HepG2 (cell line): ENCODE measurements around the gene MVP. TPM values are rescaled to one million over a fixed set of nuclear protein-coding genes. Genes with fewer than 3 reads are reported as not detected.

Experiments used
- ATAC-seq: fragments of 200-7000 bp; cut with Tn5 transposase; 3 replicates; pipeline ENCODE4 v1.9.1; 2020; ENCODE audit warnings: mild to moderate bottlenecking, moderate library complexity
- BruUV-seq: library from RNA; stranded (reverse); fragments of 400-500 nt; replicated peaks from 2 replicates; lab custom pipeline; 2021; lab: Mats Ljungman, UMichigan
- CTCF ChIA-PET: fragments of 300-600 bp; formaldehyde crosslinking; extraction: SDS; loops from one replicate; lab custom pipeline; 2021; ENCODE audit warnings: low total read pairs, inconsistent platforms, low intra/inter-chr PET ratio; lab: Yijun Ruan, JAX
- POLR2A ChIA-PET: fragments of 350-600 bp; sonication (Branson Sonifier 250); formaldehyde crosslinking; loops from one replicate; lab custom pipeline; 2020; ENCODE audit warnings: antibody characterized with exemption, inconsistent platforms; lab: Yijun Ruan, JAX
- DNase-seq: peaks from one replicate; pipeline ENCODE4 v3.0.0-alpha.2; 2015; ENCODE audit warnings: low spot score
- FAIRE-seq: peaks from 3 replicates; lab custom pipeline; 2011; peaks lifted over from hg19 to GRCh38; lab: Jason Lieb, UNC
- H2AFZ ChIP-seq: one replicate; pipeline ENCODE4 v1.6.1; 2011; ENCODE audit warnings: low read length, inconsistent platforms
- H3K27ac ChIP-seq: fragments of 300-600 bp; 3 replicates; pipeline ENCODE4 v1.8.0; 2011; ENCODE audit warnings: mixed run types, mild to moderate bottlenecking, mixed read lengths, low read length, inconsistent platforms; ENCODE audit not compliant: insufficient read depth; ENCODE audit errors: extremely low read length
- H3K27me3 ChIP-seq, 2 experiments: fragments of 200-600 bp in 1 of 2; 2 replicates in 1 of 2; 3 replicates in 1 of 2; pipeline versions ENCODE4 v1.6.0 to v1.8.0; 2011; ENCODE audit warnings: low read length in 2 of 2, mild to moderate bottlenecking in 2 of 2, moderate library complexity in 2 of 2, inconsistent platforms in 1 of 2; ENCODE audit not compliant: insufficient read depth in 2 of 2, control insufficient read depth in 1 of 2
- H3K36me3 ChIP-seq, 2 experiments: fragments of 200-600 bp in 1 of 2; replicated peaks in 1 of 2; 2 replicates in 1 of 2; 3 replicates in 1 of 2; pipeline versions ENCODE4 v1.5.1 to v1.8.0; 2011; ENCODE audit warnings: low read length in 2 of 2, inconsistent platforms in 1 of 2; ENCODE audit not compliant: insufficient read depth in 2 of 2, control insufficient read depth in 1 of 2
- H3K4me1 ChIP-seq: 2 replicates; pipeline ENCODE4 v1.5.1; 2012; ENCODE audit warnings: low read length, inconsistent platforms; ENCODE audit not compliant: insufficient read depth
- H3K4me2 ChIP-seq: 2 replicates; pipeline ENCODE4 v1.6.0; 2011; ENCODE audit warnings: low read depth, low read length, inconsistent platforms
- H3K4me3 ChIP-seq, 3 experiments: fragments of 200-600 bp in 1 of 3; sonication (generic), shearing (Covaris generic) in 1 of 3; replicated peaks in 1 of 3; 2 replicates each; pipeline ENCODE4 v1.5.1; 2011 to 2016; ENCODE audit warnings: low read length in 3 of 3, inconsistent platforms in 2 of 3, low read depth in 2 of 3, mild to moderate bottlenecking in 2 of 3, control low read depth in 1 of 3, mixed read lengths in 1 of 3; ENCODE audit not compliant: insufficient read depth in 1 of 3
- H3K79me2 ChIP-seq: one replicate; pipeline ENCODE4 v1.6.1; 2011; ENCODE audit warnings: low read length, inconsistent platforms; ENCODE audit not compliant: insufficient read depth
- H3K9ac ChIP-seq: 2 replicates; pipeline ENCODE4 v1.6.0; 2011; ENCODE audit warnings: mild to moderate bottlenecking, low read depth, low read length, inconsistent platforms; ENCODE audit not compliant: insufficient read depth
- H3K9me3 ChIP-seq: 2 replicates; pipeline ENCODE4 v1.5.1; 2012; ENCODE audit warnings: mild to moderate bottlenecking, low read length
- H4K20me1 ChIP-seq: 2 replicates; pipeline ENCODE4 v1.6.0; 2011; ENCODE audit warnings: inconsistent platforms, mild to moderate bottlenecking, low read length, moderate library complexity; ENCODE audit not compliant: insufficient read depth
- CREB1 ChIP-seq, 2 experiments: fragments of 450-650 bp in 1 of 2; IDR thresholded peaks; 2 replicates each; pipeline ENCODE4 v1.6.1; 2016 to 2017; ENCODE audit warnings: control low read depth in 1 of 2, mild to moderate bottlenecking in 1 of 2, missing compliant biosample characterization in 1 of 2, missing genetic modification characterization in 1 of 2
- ELF1 ChIP-seq: sonication (generic); formaldehyde crosslinking; IDR thresholded peaks from 2 replicates; pipeline ENCODE4 v1.4.0; 2020; ENCODE audit warnings: missing genetic modification reagents
- FOXO4 ChIP-seq: sonication (generic); formaldehyde crosslinking; conservative IDR thresholded peaks from 2 replicates; pipeline ENCODE4 v1.8.1; 2023; ENCODE audit warnings: missing genetic modification reagents
- JUNB ChIP-seq: sonication (generic); formaldehyde crosslinking; IDR thresholded peaks from 2 replicates; pipeline ENCODE4 v1.8.0; 2022; ENCODE audit warnings: missing genetic modification reagents, mild to moderate bottlenecking, borderline replicate concordance
- NFIC ChIP-seq: IDR thresholded peaks from 2 replicates; pipeline ENCODE4 v1.6.1; 2012; ENCODE audit warnings: mild to moderate bottlenecking, low read length, inconsistent platforms
- TARDBP ChIP-seq: sonication (generic); formaldehyde crosslinking; IDR thresholded peaks from 2 replicates; pipeline ENCODE4 v1.8.0; 2022; ENCODE audit warnings: mild to moderate bottlenecking, missing genetic modification reagents
- THYN1 ChIP-seq: sonication (generic); formaldehyde crosslinking; IDR thresholded peaks from 2 replicates; pipeline ENCODE4 v1.8.1; 2023; ENCODE audit warnings: low read depth, mild to moderate bottlenecking, moderate library complexity, missing genetic modification reagents, borderline replicate concordance
- ZNF12 ChIP-seq: sonication (generic); formaldehyde crosslinking; IDR thresholded peaks from 2 replicates; pipeline ENCODE4 v1.5.0; 2020; ENCODE audit warnings: missing genetic modification reagents
- ZNF256 ChIP-seq: sonication (generic); formaldehyde crosslinking; conservative IDR thresholded peaks from 2 replicates; pipeline ENCODE4 v1.4.0; 2020; ENCODE audit warnings: missing genetic modification reagents
- ZNF503 ChIP-seq: sonication (generic); formaldehyde crosslinking; IDR thresholded peaks from 2 replicates; pipeline ENCODE4 v1.4.0; 2020; ENCODE audit warnings: missing genetic modification reagents
- ZNF841 ChIP-seq: sonication (generic); formaldehyde crosslinking; IDR thresholded peaks from 2 replicates; pipeline ENCODE4 v1.8.1; 2023; ENCODE audit warnings: missing genetic modification reagents, borderline replicate concordance
- ZSCAN29 ChIP-seq: sonication (generic); formaldehyde crosslinking; conservative IDR thresholded peaks from 2 replicates; pipeline ENCODE4 v1.4.0; 2020; ENCODE audit warnings: mild to moderate bottlenecking, missing genetic modification reagents
- WGBS: methylation state at CpG from one replicate; pipeline ENCODE4 v1.1.6; 2017; ENCODE audit warnings: low lambda C conversion rate; 5-methylcytosine and 5-hydroxymethylcytosine counted together
- in situ Hi-C: cut with HindIII; loops from 2 replicates; pipeline ENCODE4 v1.10.0; 2017; ENCODE audit warnings: low pct_unique_long_range_greater_than_20kb; ENCODE audit not compliant: extremely low pct_ligation_motif_present
- intact Hi-C: fragments of 100-400 bp; cut with micrococcal nuclease; formaldehyde crosslinking; loops from one replicate; pipeline ENCODE4 v1.10.0; 2022; ENCODE audit not compliant: unreplicated experiment
- polyA plus RNA-seq, 8 experiments: library from polyadenylated mRNA; depleted of rRNA in 3 of 8; stranded (reverse) in 7 of 8; unstranded in 1 of 8; fragments of >200 nt; fragmentation: Illumina TruSeq in 4 of 8; extraction: Trizol in 4 of 8; gene quantifications; 2 replicates each; pipeline versions ENCODE4 v1.2.1 to v1.2.3, GENCODE V29; 2011 to 2016; ENCODE audit warnings: low read depth in 4 of 8, missing spikeins in 1 of 8, mixed read lengths in 1 of 8; ENCODE audit not compliant: insufficient read depth in 1 of 8
- total RNA-seq, 5 experiments: library from RNA; depleted of rRNA; stranded (reverse); fragments of >200 nt; fragmentation: Illumina TruSeq; extraction: Trizol; gene quantifications; 2 replicates each; pipeline ENCODE4 v1.2.3, GENCODE V29; 2016; ENCODE audit warnings: low read depth in 1 of 5
- TF ChIP-seq, protein P1 (sequence below): sonication (generic); formaldehyde crosslinking; conservative IDR thresholded peaks from 2 replicates; pipeline ENCODE4 v1.4.0; 2020; ENCODE audit warnings: missing genetic modification reagents
- TF ChIP-seq, protein P2 (sequence below): IDR thresholded peaks from 2 replicates; pipeline ENCODE4 v1.4.0; 2020; ENCODE audit warnings: mild to moderate bottlenecking, missing genetic modification reagents

Gene MVP
- total and polyA plus RNA-seq, 2 of the 13 experiments (the other 11 are each of a cell fraction or from before 2014, with no cell fraction given) = 22.9 to 43.5 TPM

- ChIA-PET CTCF (no interaction called here), POLR2A (interaction anchor here (0.7 to 5.0 kb wide), 2 partner anchors 44 to 64 kb away, joined by 3 to 37 read pairs; partner anchors contain the start of gene MAZ)
- no TSS peak for BruUV-seq
Measured at GRCh38 chr16:29850998-29851397, 30.7 kb downstream of the MVP start.

More at GRCh38 chr16:29850998-29851397, 30.7 kb downstream of the MVP start:
- H3K27me3 ChIP-seq = no peaks in the 10 kb centered on the region
- DNase-seq (no peak), ATAC-seq (no peak), FAIRE-seq (no peak)
- H3K4me2 ChIP-seq = no peak overlapping the region
- peaks cover 3% of the 10 kb centered on the region in 2 experiments; a peak in 1 of 5 replicates for H3K36me3 ChIP-seq
- no peak overlapping the region for H3K4me3 ChIP-seq
- no peaks in the 10 kb centered on the region for H3K9me3 ChIP-seq
- H3K79me2 ChIP-seq = no peaks in the 10 kb centered on the region
- no peaks in the 10 kb centered on the region for H3K4me1 ChIP-seq
- H4K20me1 ChIP-seq = no peaks in the 10 kb centered on the region
- TF ChIP-seq TARDBP (CRISPR knock-in tag) (no peak), FOXO4 (CRISPR knock-in tag) (no peak), THYN1 (CRISPR knock-in tag) (no peak), ZNF503 (CRISPR knock-in tag) (no peak), ZNF841 (CRISPR knock-in tag) (no peak), ZSCAN29 (CRISPR knock-in tag) (no peak), ZNF12 (CRISPR knock-in tag) (peak; percentile 91; the same call in 1 of the 2 replicates), ZNF256 (CRISPR knock-in tag) (no peak), NFIC (no peak), CREB1 (IDR thresholded peaks at IDR 0.05) (0 out of 2 replicates have a peak, but pooled peaks have one; percentile 13), CREB1 (CRISPR knock-in tag; IDR thresholded peaks at IDR 0.05) (no peak), JUNB (CRISPR knock-in tag) (no peak), ELF1 (CRISPR knock-in tag) (no peak)
- TF ChIP-seq, protein P1, sequence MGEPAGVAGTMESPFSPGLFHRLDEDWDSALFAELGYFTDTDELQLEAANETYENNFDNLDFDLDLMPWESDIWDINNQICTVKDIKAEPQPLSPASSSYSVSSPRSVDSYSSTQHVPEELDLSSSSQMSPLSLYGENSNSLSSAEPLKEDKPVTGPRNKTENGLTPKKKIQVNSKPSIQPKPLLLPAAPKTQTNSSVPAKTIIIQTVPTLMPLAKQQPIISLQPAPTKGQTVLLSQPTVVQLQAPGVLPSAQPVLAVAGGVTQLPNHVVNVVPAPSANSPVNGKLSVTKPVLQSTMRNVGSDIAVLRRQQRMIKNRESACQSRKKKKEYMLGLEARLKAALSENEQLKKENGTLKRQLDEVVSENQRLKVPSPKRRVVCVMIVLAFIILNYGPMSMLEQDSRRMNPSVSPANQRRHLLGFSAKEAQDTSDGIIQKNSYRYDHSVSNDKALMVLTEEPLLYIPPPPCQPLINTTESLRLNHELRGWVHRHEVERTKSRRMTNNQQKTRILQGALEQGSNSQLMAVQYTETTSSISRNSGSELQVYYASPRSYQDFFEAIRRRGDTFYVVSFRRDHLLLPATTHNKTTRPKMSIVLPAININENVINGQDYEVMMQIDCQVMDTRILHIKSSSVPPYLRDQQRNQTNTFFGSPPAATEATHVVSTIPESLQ (CRISPR knock-in tag) = no peak
- TF ChIP-seq, protein P2, sequence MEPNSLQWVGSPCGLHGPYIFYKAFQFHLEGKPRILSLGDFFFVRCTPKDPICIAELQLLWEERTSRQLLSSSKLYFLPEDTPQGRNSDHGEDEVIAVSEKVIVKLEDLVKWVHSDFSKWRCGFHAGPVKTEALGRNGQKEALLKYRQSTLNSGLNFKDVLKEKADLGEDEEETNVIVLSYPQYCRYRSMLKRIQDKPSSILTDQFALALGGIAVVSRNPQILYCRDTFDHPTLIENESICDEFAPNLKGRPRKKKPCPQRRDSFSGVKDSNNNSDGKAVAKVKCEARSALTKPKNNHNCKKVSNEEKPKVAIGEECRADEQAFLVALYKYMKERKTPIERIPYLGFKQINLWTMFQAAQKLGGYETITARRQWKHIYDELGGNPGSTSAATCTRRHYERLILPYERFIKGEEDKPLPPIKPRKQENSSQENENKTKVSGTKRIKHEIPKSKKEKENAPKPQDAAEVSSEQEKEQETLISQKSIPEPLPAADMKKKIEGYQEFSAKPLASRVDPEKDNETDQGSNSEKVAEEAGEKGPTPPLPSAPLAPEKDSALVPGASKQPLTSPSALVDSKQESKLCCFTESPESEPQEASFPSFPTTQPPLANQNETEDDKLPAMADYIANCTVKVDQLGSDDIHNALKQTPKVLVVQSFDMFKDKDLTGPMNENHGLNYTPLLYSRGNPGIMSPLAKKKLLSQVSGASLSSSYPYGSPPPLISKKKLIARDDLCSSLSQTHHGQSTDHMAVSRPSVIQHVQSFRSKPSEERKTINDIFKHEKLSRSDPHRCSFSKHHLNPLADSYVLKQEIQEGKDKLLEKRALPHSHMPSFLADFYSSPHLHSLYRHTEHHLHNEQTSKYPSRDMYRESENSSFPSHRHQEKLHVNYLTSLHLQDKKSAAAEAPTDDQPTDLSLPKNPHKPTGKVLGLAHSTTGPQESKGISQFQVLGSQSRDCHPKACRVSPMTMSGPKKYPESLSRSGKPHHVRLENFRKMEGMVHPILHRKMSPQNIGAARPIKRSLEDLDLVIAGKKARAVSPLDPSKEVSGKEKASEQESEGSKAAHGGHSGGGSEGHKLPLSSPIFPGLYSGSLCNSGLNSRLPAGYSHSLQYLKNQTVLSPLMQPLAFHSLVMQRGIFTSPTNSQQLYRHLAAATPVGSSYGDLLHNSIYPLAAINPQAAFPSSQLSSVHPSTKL (CRISPR knock-in tag) = no peak
- intact Hi-C loops (no loop called here), in situ Hi-C loops (no loop called here)
- 80% methylated on average over 3 of the region's 3 CpGs for WGBS
- H2AFZ ChIP-seq = no peak overlapping the region
- no peak overlapping the region for H3K27ac ChIP-seq
- H3K9ac ChIP-seq = no peak overlapping the region
